ENCODE results near the gene SMAD7. TPM values are rescaled to one million over a fixed set of nuclear protein-coding genes. Genes with fewer than 3 reads are reported as not detected.

SMAD7 gene
- polyA plus RNA-seq, 3 donors: 6.8 to 53.8 (median 18.1) TPM

GRCh38 chr18:48939205-48940097 is 11.3 kb downstream of the SMAD7 start:
- H3K27ac ChIP-seq (ENCODE audit: low read depth, low read length): peak overlapping the region; percentile 6
- 8 to 19% (median 10%) methylated on average over 14 to 15 of the region's 16 CpGs for WGBS, 3 donors

GRCh38 chr18:48938827-48939204 is 11.9 kb downstream of the SMAD7 start:
- no peak overlapping the region for H3K27ac ChIP-seq (ENCODE audit: low read depth, low read length)
- WGBS, 3 donors: 34 to 67% (median 57%) methylated on average over 9 of the region's 9 CpGs

GRCh38 chr18:48937869-48938750 is 12.7 kb downstream of the SMAD7 start:
- H3K27ac ChIP-seq (ENCODE audit: low read depth, low read length): no peak overlapping the region
- WGBS, 3 donors: 78 to 89% (median 80%) methylated on average over 6 of the region's 6 CpGs

GRCh38 chr18:48935433-48935774 is 15.4 kb downstream of the SMAD7 start:
- no peak overlapping the region for H3K27ac ChIP-seq (ENCODE audit: low read depth, low read length)
- WGBS, 3 donors: 49 to 68% (median 54%) methylated on average over 9 of the region's 9 CpGs

- no peak overlapping the region for H3K27ac ChIP-seq (ENCODE audit: low read depth, low read length)
- WGBS, 3 donors: 18 to 60% (median 18%) methylated on average over 14 of the region's 14 CpGs
These were observed 15.9 kb downstream of the SMAD7 start for GRCh38 chr18:48934723-48935432.

- no peak overlapping the region for H3K27ac ChIP-seq (ENCODE audit: low read depth, low read length)
- WGBS, 3 donors: 7 to 66% (median 10%) methylated on average over 3 of the region's 3 CpGs
These were observed 16.4 kb downstream of the SMAD7 start for GRCh38 chr18:48934415-48934722.

GRCh38 chr18:48933578-48934414 is 17.0 kb downstream of the SMAD7 start:
- WGBS, 3 donors: 58 to 83% (median 58%) methylated on average over 23 of the region's 23 CpGs
- H3K27ac ChIP-seq (ENCODE audit: low read depth, low read length): peak overlapping the region; percentile 43

- peak overlapping the region; percentile 43 for H3K27ac ChIP-seq (ENCODE audit: low read depth, low read length)
- 45 to 73% (median 57%) methylated on average over 10 of the region's 10 CpGs for WGBS, 3 donors
These were observed 17.8 kb downstream of the SMAD7 start for GRCh38 chr18:48932822-48933510.

- WGBS, 3 donors: 28 to 58% (median 33%) methylated on average over 7 of the region's 7 CpGs
- H3K27ac ChIP-seq (ENCODE audit: low read depth, low read length): no peak overlapping the region
These were observed 18.3 kb downstream of the SMAD7 start for GRCh38 chr18:48932462-48932818.

- peak overlapping the region; percentile 29 for H3K27ac ChIP-seq (ENCODE audit: low read depth, low read length)
- 48 to 59% (median 49%) methylated on average over 11 of the region's 11 CpGs for WGBS, 3 donors
These were observed 18.9 kb downstream of the SMAD7 start for GRCh38 chr18:48931680-48932461.

- no peak overlapping the region for H3K27ac ChIP-seq (ENCODE audit: low read depth, low read length)
- WGBS, 3 donors: 67 to 80% (median 78%) methylated on average over 3 of the region's 3 CpGs
These were observed 19.8 kb downstream of the SMAD7 start for GRCh38 chr18:48930926-48931325.

- no peak overlapping the region for H3K27ac ChIP-seq (ENCODE audit: low read depth, low read length)
These were observed 20.6 kb downstream of the SMAD7 start for GRCh38 chr18:48929941-48930713.

GRCh38 chr18:48929212-48929612 is 21.6 kb downstream of the SMAD7 start:
- WGBS, 3 donors: 35 to 43% (median 38%) methylated on average over 2 of the region's 2 CpGs
- H3K27ac ChIP-seq (ENCODE audit: low read depth, low read length): no peak overlapping the region

More at GRCh38 chr18:48929941-48930713, 20.6 kb downstream of the SMAD7 start:
- WGBS, 3 donors: 27 to 69% (median 62%) methylated on average over 20 of the region's 20 CpGs

GRCh38 chr18:48928787-48929186 is 22.0 kb downstream of the SMAD7 start:
- H3K27ac ChIP-seq (ENCODE audit: low read depth, low read length): no peak overlapping the region
- 13 to 20% (median 19%) methylated on average over 9 of the region's 9 CpGs for WGBS, 3 donors

GRCh38 chr18:48927286-48928080 is 23.3 kb downstream of the SMAD7 start:
- 84 to 89% (median 86%) methylated on average over 11 of the region's 11 CpGs for WGBS, 3 donors

More at GRCh38 chr18:48927286-48928080, 23.3 kb downstream of the SMAD7 start:
- no peak overlapping the region for H3K27ac ChIP-seq (ENCODE audit: low read depth, low read length)
